Nephron (organoid): ENCODE measurements around the gene TAF3.
A peak's percentile ranks its signal among the peaks of the same experiment; 100 is the strongest.

Source experiments
- H3K27ac Mint-ChIP-seq, 3 experiments: 2 replicates each; pipeline ENCODE4 v1.8.0; 2020; ENCODE audit warnings: mixed read lengths in 3 of 3, mild to moderate bottlenecking in 2 of 3, moderate library complexity in 1 of 3
- H3K27me3 Mint-ChIP-seq: 2 replicates; pipeline ENCODE4 v1.8.0; 2021; ENCODE audit warnings: low read depth, mild to moderate bottlenecking, moderate library complexity, mixed read lengths
- H3K36me3 Mint-ChIP-seq: 2 replicates; pipeline ENCODE4 v1.8.0; 2020; ENCODE audit warnings: low read depth, mixed read lengths
- H3K4me1 Mint-ChIP-seq: 2 replicates; pipeline ENCODE4 v1.8.0; 2020; ENCODE audit warnings: mixed read lengths
- H3K4me3 Mint-ChIP-seq, 3 experiments: 2 replicates each; pipeline ENCODE4 v1.8.0; 2020; ENCODE audit warnings: mild to moderate bottlenecking in 3 of 3, mixed read lengths in 3 of 3, moderate library complexity in 2 of 3
- H3K9me3 Mint-ChIP-seq: 2 replicates; pipeline ENCODE4 v1.8.0; 2020; ENCODE audit warnings: mixed read lengths
- CTCF ChIP-seq, 3 experiments: fragments of 200-600 bp; sonication (generic); IDR thresholded peaks; one replicate each; pipeline ENCODE4 v1.5.0; 2021; ENCODE audit warnings: antibody characterized with exemption in 3 of 3; ENCODE audit not compliant: unreplicated experiment in 3 of 3

Gene TAF3

GRCh38 chr10:7902413-7902812, 84.1 kb downstream of the TAF3 start:
- Mint-ChIP-seq H3K27ac (peak overlapping the region in 1 of 3 experiments; percentile 58), H3K4me3 (no peak overlapping the region), H3K27me3 (no peaks in the 10 kb centered on the region), H3K9me3 (no peaks in the 10 kb centered on the region), H3K4me1 (no peaks in the 10 kb centered on the region), H3K36me3 (peaks cover 14% of the 10 kb centered on the region)
- no peak for TF ChIP-seq CTCF (IDR thresholded peaks at IDR 0.05; ENCODE audit: unreplicated experiment in 3 of 3)

DNA sequence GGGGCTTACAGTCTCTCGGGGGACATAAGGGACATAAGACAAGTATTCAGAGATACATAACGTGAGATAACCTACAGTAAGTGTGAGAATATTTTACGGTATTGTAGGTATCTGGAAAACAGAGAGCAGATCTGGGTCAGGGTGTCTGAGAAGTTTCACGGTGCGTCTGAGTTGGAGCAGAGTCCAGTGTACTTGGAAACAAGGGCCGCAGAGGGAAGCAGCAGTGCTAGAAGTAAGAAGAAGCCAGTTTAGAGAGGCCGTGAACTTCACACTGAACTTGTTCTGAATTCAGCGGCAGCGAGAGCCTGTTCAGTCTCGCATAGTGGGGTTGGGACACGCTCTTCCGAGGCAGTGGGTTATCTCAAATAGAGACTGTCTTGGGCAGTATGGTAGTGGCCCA, 85.5 kb downstream of the TAF3 start:
- TF ChIP-seq CTCF (IDR thresholded peaks at IDR 0.05; ENCODE audit: unreplicated experiment in 3 of 3) = no peak
- Mint-ChIP-seq H3K36me3 (peaks cover 5% of the 10 kb centered on the region), H3K4me3 (no peak overlapping the region), H3K27me3 (peaks cover 3% of the 10 kb centered on the region), H3K27ac (peak overlapping the region in 2 of 3 experiments; percentile 7 to 65), H3K9me3 (no peaks in the 10 kb centered on the region), H3K4me1 (no peaks in the 10 kb centered on the region)

- H3K4me1 Mint-ChIP-seq = no peaks in the 10 kb centered on the region
- no peak for TF ChIP-seq CTCF (IDR thresholded peaks at IDR 0.05; ENCODE audit: unreplicated experiment in 3 of 3)
- H3K27me3 Mint-ChIP-seq = peaks cover 3% of the 10 kb centered on the region
- H3K36me3 Mint-ChIP-seq = no peaks in the 10 kb centered on the region
- no peak overlapping the region for H3K27ac Mint-ChIP-seq
- no peak overlapping the region for H3K4me3 Mint-ChIP-seq
- no peaks in the 10 kb centered on the region for H3K9me3 Mint-ChIP-seq
Observed at GRCh38 chr10:7906128-7906527, 87.8 kb downstream of the TAF3 start.

GRCh38 chr10:7908541-7909210, 90.4 kb downstream of the TAF3 start:
- no peaks in the 10 kb centered on the region for H3K4me1 Mint-ChIP-seq
- no peaks in the 10 kb centered on the region for H3K9me3 Mint-ChIP-seq
- TF ChIP-seq CTCF (IDR thresholded peaks at IDR 0.05; ENCODE audit: unreplicated experiment in 3 of 3) = no peak
- peaks cover 3% of the 10 kb centered on the region for H3K27me3 Mint-ChIP-seq
- H3K36me3 Mint-ChIP-seq = no peaks in the 10 kb centered on the region
- no peak overlapping the region for H3K4me3 Mint-ChIP-seq
- no peak overlapping the region for H3K27ac Mint-ChIP-seq

DNA sequence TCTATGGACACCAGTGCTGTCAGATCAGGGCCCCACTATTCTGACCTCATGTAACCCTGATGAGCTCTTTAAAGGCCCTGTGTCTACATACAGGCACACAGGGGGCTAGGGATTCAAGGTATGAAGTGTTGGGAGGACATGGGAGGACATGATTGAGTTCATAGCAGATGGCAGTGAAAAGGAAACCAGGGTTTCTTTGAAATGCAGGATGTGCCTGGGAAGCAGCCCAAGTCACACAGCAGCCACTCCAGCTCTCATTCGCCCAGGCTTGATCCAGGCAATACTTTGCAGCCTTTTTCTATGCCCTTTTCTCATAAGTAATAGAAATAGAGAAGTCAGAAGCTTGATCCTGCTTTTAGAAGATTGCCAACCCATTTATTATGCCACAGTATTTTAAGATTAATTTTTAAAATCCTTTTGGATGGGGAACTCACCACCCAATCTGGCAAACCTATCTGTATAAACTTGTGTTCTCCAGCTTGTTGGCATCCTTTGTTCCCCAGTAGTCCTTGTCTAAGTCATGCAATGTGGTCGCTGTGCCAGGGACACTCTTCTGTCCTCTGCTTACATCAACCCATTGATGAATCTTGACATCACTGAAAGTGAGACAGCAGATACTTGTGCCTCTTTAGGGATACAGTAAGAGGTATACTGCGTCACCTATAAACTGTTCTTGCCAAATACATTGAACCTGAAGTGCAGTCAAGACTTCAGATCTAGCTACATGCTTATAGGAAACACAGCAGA, 95.0 kb downstream of the TAF3 start:
- Mint-ChIP-seq H3K27ac (no peak overlapping the region), H3K4me1 (no peaks in the 10 kb centered on the region), H3K27me3 (no peaks in the 10 kb centered on the region), H3K4me3 (no peak overlapping the region), H3K36me3 (no peaks in the 10 kb centered on the region), H3K9me3 (no peaks in the 10 kb centered on the region)
- TF ChIP-seq CTCF (IDR thresholded peaks at IDR 0.05; ENCODE audit: unreplicated experiment in 3 of 3) = no peak
